ENCODE data around the gene CASTOR1.

CASTOR1 gene

GRCh38 chr22:30244066-30244465 is 45.2 kb downstream of the CASTOR1 start:
- peaks cover 23% of the 10 kb centered on the region for H3K36me3 ChIP-seq (ENCODE audit: control insufficient read depth, insufficient read depth, low read length)
- H3K27me3 ChIP-seq (ENCODE audit: control insufficient read depth, insufficient read depth, low read length), result no peaks in the 10 kb centered on the region
- no peaks in the 10 kb centered on the region for H3K4me1 ChIP-seq (ENCODE audit: control insufficient read depth, insufficient read depth, low read length)
- no peaks in the 10 kb centered on the region for H3K9me3 ChIP-seq (ENCODE audit: control insufficient read depth, insufficient read depth, low read length)
- H3K9ac ChIP-seq (ENCODE audit: low read depth, low read length), result no peak overlapping the region
- H3K4me3 ChIP-seq (ENCODE audit: low read depth, low read length), result no peak overlapping the region

GRCh38 chr22:30243661-30244060 is 45.6 kb downstream of the CASTOR1 start:
- Histone ChIP-seq H3K27me3 (ENCODE audit: control insufficient read depth, insufficient read depth, low read length) (no peaks in the 10 kb centered on the region), H3K9me3 (ENCODE audit: control insufficient read depth, insufficient read depth, low read length) (no peaks in the 10 kb centered on the region), H3K36me3 (ENCODE audit: control insufficient read depth, insufficient read depth, low read length) (peaks cover 23% of the 10 kb centered on the region), H3K4me3 (ENCODE audit: low read depth, low read length) (no peak overlapping the region), H3K9ac (ENCODE audit: low read depth, low read length) (no peak overlapping the region), H3K4me1 (ENCODE audit: control insufficient read depth, insufficient read depth, low read length) (no peaks in the 10 kb centered on the region)

- H3K27me3 ChIP-seq (ENCODE audit: control insufficient read depth, insufficient read depth, low read length), result no peaks in the 10 kb centered on the region
- no peak overlapping the region for H3K9ac ChIP-seq (ENCODE audit: low read depth, low read length)
- no peak overlapping the region for H3K4me3 ChIP-seq (ENCODE audit: low read depth, low read length)
- H3K9me3 ChIP-seq (ENCODE audit: control insufficient read depth, insufficient read depth, low read length), result no peaks in the 10 kb centered on the region
- H3K4me1 ChIP-seq (ENCODE audit: control insufficient read depth, insufficient read depth, low read length), result no peaks in the 10 kb centered on the region
- peaks cover 23% of the 10 kb centered on the region for H3K36me3 ChIP-seq (ENCODE audit: control insufficient read depth, insufficient read depth, low read length)
These were observed 47.5 kb downstream of the CASTOR1 start for GRCh38 chr22:30241576-30242371.

- Histone ChIP-seq H3K9ac (ENCODE audit: low read depth, low read length) (no peak overlapping the region), H3K4me1 (ENCODE audit: control insufficient read depth, insufficient read depth, low read length) (peaks cover 4% of the 10 kb centered on the region), H3K4me3 (ENCODE audit: low read depth, low read length) (no peak overlapping the region), H3K9me3 (ENCODE audit: control insufficient read depth, insufficient read depth, low read length) (no peaks in the 10 kb centered on the region), H3K36me3 (ENCODE audit: control insufficient read depth, insufficient read depth, low read length) (peaks cover 23% of the 10 kb centered on the region), H3K27me3 (ENCODE audit: control insufficient read depth, insufficient read depth, low read length) (no peaks in the 10 kb centered on the region)
These were observed 48.5 kb downstream of the CASTOR1 start for GRCh38 chr22:30240541-30241417.

- Histone ChIP-seq H3K27me3 (ENCODE audit: control insufficient read depth, insufficient read depth, low read length) (no peaks in the 10 kb centered on the region), H3K4me1 (ENCODE audit: control insufficient read depth, insufficient read depth, low read length) (peaks cover 9% of the 10 kb centered on the region)
These were observed 49.6 kb downstream of the CASTOR1 start for GRCh38 chr22:30239488-30240405.

GRCh38 chr22:30238661-30239487 is 50.4 kb downstream of the CASTOR1 start:
- Histone ChIP-seq H3K9ac (ENCODE audit: low read depth, low read length) (no peak overlapping the region), H3K27me3 (ENCODE audit: control insufficient read depth, insufficient read depth, low read length) (no peaks in the 10 kb centered on the region), H3K4me3 (ENCODE audit: low read depth, low read length) (no peak overlapping the region), H3K4me1 (ENCODE audit: control insufficient read depth, insufficient read depth, low read length) (peaks cover 11% of the 10 kb centered on the region), H3K36me3 (ENCODE audit: control insufficient read depth, insufficient read depth, low read length) (peaks cover 22% of the 10 kb centered on the region), H3K9me3 (ENCODE audit: control insufficient read depth, insufficient read depth, low read length) (no peaks in the 10 kb centered on the region)

More at GRCh38 chr22:30239488-30240405, 49.6 kb downstream of the CASTOR1 start:
- Histone ChIP-seq H3K9ac (ENCODE audit: low read depth, low read length) (no peak overlapping the region), H3K9me3 (ENCODE audit: control insufficient read depth, insufficient read depth, low read length) (no peaks in the 10 kb centered on the region), H3K4me3 (ENCODE audit: low read depth, low read length) (no peak overlapping the region), H3K36me3 (ENCODE audit: control insufficient read depth, insufficient read depth, low read length) (peaks cover 23% of the 10 kb centered on the region)

- Histone ChIP-seq H3K27me3 (ENCODE audit: control insufficient read depth, insufficient read depth, low read length) (no peaks in the 10 kb centered on the region), H3K9me3 (ENCODE audit: control insufficient read depth, insufficient read depth, low read length) (no peaks in the 10 kb centered on the region), H3K36me3 (ENCODE audit: control insufficient read depth, insufficient read depth, low read length) (peaks cover 17% of the 10 kb centered on the region), H3K4me1 (ENCODE audit: control insufficient read depth, insufficient read depth, low read length) (peaks cover 14% of the 10 kb centered on the region), H3K9ac (ENCODE audit: low read depth, low read length) (no peak overlapping the region), H3K4me3 (ENCODE audit: low read depth, low read length) (no peak overlapping the region)
These were observed 51.2 kb downstream of the CASTOR1 start for GRCh38 chr22:30238136-30238535.

GRCh38 chr22:30236875-30237274 is 52.4 kb downstream of the CASTOR1 start:
- Histone ChIP-seq H3K27me3 (ENCODE audit: control insufficient read depth, insufficient read depth, low read length) (no peaks in the 10 kb centered on the region), H3K4me1 (ENCODE audit: control insufficient read depth, insufficient read depth, low read length) (peaks cover 14% of the 10 kb centered on the region), H3K9me3 (ENCODE audit: control insufficient read depth, insufficient read depth, low read length) (no peaks in the 10 kb centered on the region), H3K4me3 (ENCODE audit: low read depth, low read length) (no peak overlapping the region), H3K9ac (ENCODE audit: low read depth, low read length) (no peak overlapping the region), H3K36me3 (ENCODE audit: control insufficient read depth, insufficient read depth, low read length) (peaks cover 5% of the 10 kb centered on the region)

GRCh38 chr22:30235687-30236170 is 53.6 kb downstream of the CASTOR1 start:
- no peak overlapping the region for H3K9ac ChIP-seq (ENCODE audit: low read depth, low read length)
- H3K36me3 ChIP-seq (ENCODE audit: control insufficient read depth, insufficient read depth, low read length), result no peaks in the 10 kb centered on the region
- no peaks in the 10 kb centered on the region for H3K27me3 ChIP-seq (ENCODE audit: control insufficient read depth, insufficient read depth, low read length)
- no peaks in the 10 kb centered on the region for H3K9me3 ChIP-seq (ENCODE audit: control insufficient read depth, insufficient read depth, low read length)
- H3K4me1 ChIP-seq (ENCODE audit: control insufficient read depth, insufficient read depth, low read length), result peaks cover 14% of the 10 kb centered on the region
- H3K4me3 ChIP-seq (ENCODE audit: low read depth, low read length), result no peak overlapping the region
